Umbilical cord (tissue), 2 donors: ENCODE results near the gene XXYLT1. TPM values are rescaled to one million over a fixed set of nuclear protein-coding genes. Genes with fewer than 3 reads are reported as not detected.
"Not testable (repeated sequence)": the region's sequence is repeated elsewhere in the genome, so short reads cannot be mapped to it uniquely, and the experiment has no call there.

Experiments used
- DNase-seq: peaks from one replicate; pipeline ENCODE4 v3.0.0-alpha.2; 2015; ENCODE audit warnings: low spot score
- total RNA-seq: library from RNA; depleted of rRNA; stranded (reverse); fragments of >200 nt; gene quantifications from one replicate; pipeline ENCODE4 v1.2.3, GENCODE V29; 2014; ENCODE audit warnings: low replicate concordance; ENCODE audit not compliant: insufficient read depth

XXYLT1 gene
- 21.4 TPM for total RNA-seq

- peak; percentile 95 for DNase-seq
Measured at GRCh38 chr3:195270817-195271409, at the start of gene XXYLT1. Gene XXYLT1 (minus strand): TSS chr3:195271159. CDS start chr3:195271058, 101 bp downstream.

- DNase-seq: no peak
Measured at GRCh38 chr3:195319060-195319459, 48.1 kb upstream of the XXYLT1 start.

- no peak for DNase-seq
Measured at GRCh38 chr3:195312714-195313113, 41.8 kb upstream of the XXYLT1 start.

- DNase-seq: no peak
Measured at GRCh38 chr3:195307711-195308110, 36.8 kb upstream of the XXYLT1 start.

GRCh38 chr3:195306369-195306768 is 35.4 kb upstream of the XXYLT1 start:
- DNase-seq: no peak

GRCh38 chr3:195302431-195302830 is 31.5 kb upstream of the XXYLT1 start:
- DNase-seq: no peak

GRCh38 chr3:195297446-195297845 is 26.5 kb upstream of the XXYLT1 start:
- DNase-seq: no peak

- no peak for DNase-seq
Measured at GRCh38 chr3:195296662-195297061, 25.7 kb upstream of the XXYLT1 start.

GRCh38 chr3:195291121-195291520 is 20.2 kb upstream of the XXYLT1 start:
- DNase-seq: no peak

- DNase-seq: not testable (repeated sequence)
Measured at GRCh38 chr3:195290643-195291042, 19.7 kb upstream of the XXYLT1 start.

GRCh38 chr3:195286115-195286872 is 15.3 kb upstream of the XXYLT1 start:
- peak; percentile 34 for DNase-seq

- DNase-seq: no peak
Measured at GRCh38 chr3:195285372-195285771, 14.4 kb upstream of the XXYLT1 start.

GRCh38 chr3:195284842-195285241 is 13.9 kb upstream of the XXYLT1 start:
- no peak for DNase-seq

GRCh38 chr3:195282961-195283360 is 12.0 kb upstream of the XXYLT1 start:
- peak; percentile 61 for DNase-seq

- no peak for DNase-seq
Measured at GRCh38 chr3:195274259-195274966, 3.5 kb upstream of the XXYLT1 start.

GRCh38 chr3:195271410-195272243 is 668 bp upstream of the XXYLT1 start:
- DNase-seq: peak; percentile 94

- no peak for DNase-seq
Measured at GRCh38 chr3:195270079-195270816, 711 bp downstream of the XXYLT1 start.

- no peak for DNase-seq
Measured at GRCh38 chr3:195269375-195270078, 1.4 kb downstream of the XXYLT1 start.

- DNase-seq: no peak
Measured at GRCh38 chr3:195268576-195269309, 2.2 kb downstream of the XXYLT1 start.

GRCh38 chr3:195267096-195267495 is 3.9 kb downstream of the XXYLT1 start:
- DNase-seq: no peak
